Measurements from ENCODE around the gene NCAPD2. TPM values are rescaled to one million over a fixed set of nuclear protein-coding genes. Genes with fewer than 3 reads are reported as not detected.
"Not testable (repeated sequence)": the region's sequence is repeated elsewhere in the genome, so short reads cannot be mapped to it uniquely, and the experiment has no call there.

Gene NCAPD2
- total RNA-seq, 1 donor from 2014 or later, result 23.0 TPM

DNA sequence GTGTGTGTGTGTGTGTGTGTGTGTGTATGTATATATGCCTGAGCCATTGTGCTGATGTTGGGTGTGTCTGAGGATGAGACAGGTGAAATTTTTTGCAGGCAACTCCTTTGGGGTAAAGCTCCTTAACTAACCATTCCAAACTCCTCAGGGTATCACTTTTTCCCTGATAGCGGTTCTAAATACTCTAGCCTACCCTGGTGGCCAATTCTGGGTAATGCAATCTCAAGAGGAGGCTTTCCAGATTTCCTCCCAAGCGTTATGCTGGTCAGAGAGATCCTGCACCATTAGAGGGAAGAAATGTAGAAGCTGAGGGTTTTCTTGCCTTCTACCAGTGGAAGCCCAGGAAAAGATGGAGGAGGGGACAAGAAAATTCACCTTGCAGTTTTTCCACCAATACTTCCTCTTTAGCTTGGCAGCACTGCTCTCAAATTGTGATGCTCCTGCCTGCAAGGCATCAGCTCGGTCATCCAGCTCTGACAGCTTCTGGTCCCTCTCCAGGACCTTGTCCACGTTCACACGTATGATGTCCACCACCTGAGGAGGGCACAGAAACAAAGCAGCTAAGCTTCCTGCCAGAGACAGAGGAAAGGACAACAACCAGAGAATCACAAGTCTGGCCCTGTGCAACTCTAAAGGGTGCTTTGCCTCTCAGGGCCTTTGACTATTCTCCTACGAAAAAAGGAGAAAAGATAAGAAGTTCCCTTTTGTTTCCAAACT lies 28.3 kb upstream of the NCAPD2 start:
- H3K27me3 ChIP-seq (ENCODE audit: control insufficient read depth in 3 of 3, insufficient read depth in 3 of 3, low read length in 3 of 3), result no peaks in the 10 kb centered on the region
- H3K27ac ChIP-seq (ENCODE audit: low read depth, low read length), result no peak overlapping the region
- H3K4me1 ChIP-seq (ENCODE audit: control insufficient read depth in 3 of 3, insufficient read depth in 3 of 3, low read length in 3 of 3), result peaks cover 24 to 33% (median 26%) of the 10 kb centered on the region in 3 donors
- H3K36me3 ChIP-seq (ENCODE audit: control insufficient read depth in 3 of 3, insufficient read depth in 3 of 3, low read length in 3 of 3), result peaks cover 47 to 59% (median 47%) of the 10 kb centered on the region in 3 donors
- no peak overlapping the region for H3K4me3 ChIP-seq (ENCODE audit: low read length in 3 of 3)
- H3K9me3 ChIP-seq (ENCODE audit: control insufficient read depth in 3 of 3, low read length in 3 of 3), result no peaks in the 10 kb centered on the region
- peak overlapping the region in 2 of 3 donors; percentile 2 to 11 for H3K9ac ChIP-seq (ENCODE audit: low read depth in 1 of 3, low read length in 3 of 3)

DNA sequence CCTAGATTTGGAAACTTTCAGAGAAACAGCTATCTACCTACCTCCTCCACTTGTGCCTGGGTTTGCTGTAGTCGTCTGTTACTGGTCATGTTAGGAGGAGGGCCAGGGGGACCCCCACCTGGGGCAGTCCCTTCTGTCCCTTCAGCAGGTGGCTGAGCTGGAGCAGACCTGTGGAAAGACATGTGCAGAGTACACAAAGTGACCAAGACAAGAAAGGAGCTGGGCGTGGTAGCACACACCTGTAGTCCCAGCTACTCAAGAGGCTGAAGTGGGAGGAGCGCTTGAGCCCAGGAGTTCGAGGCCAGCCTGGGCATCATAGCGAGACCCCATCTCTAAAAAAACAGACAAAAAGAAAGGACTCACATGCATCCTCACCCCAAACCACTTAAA lies 27.7 kb upstream of the NCAPD2 start:
- Histone ChIP-seq H3K4me3 (ENCODE audit: low read length in 3 of 3) (no peak overlapping the region), H3K27ac (ENCODE audit: low read depth, low read length) (no peak overlapping the region), H3K9ac (ENCODE audit: low read depth in 1 of 3, low read length in 3 of 3) (peak overlapping the region in 1 of 3 donors; percentile 11), H3K4me1 (ENCODE audit: control insufficient read depth in 3 of 3, insufficient read depth in 3 of 3, low read length in 3 of 3) (peaks cover 22 to 33% (median 23%) of the 10 kb centered on the region in 3 donors), H3K27me3 (ENCODE audit: control insufficient read depth in 3 of 3, insufficient read depth in 3 of 3, low read length in 3 of 3) (no peaks in the 10 kb centered on the region), H3K9me3 (ENCODE audit: control insufficient read depth in 3 of 3, low read length in 3 of 3) (no peaks in the 10 kb centered on the region), H3K36me3 (ENCODE audit: control insufficient read depth in 3 of 3, insufficient read depth in 3 of 3, low read length in 3 of 3) (peaks cover 42 to 53% (median 42%) of the 10 kb centered on the region in 3 donors)

DNA sequence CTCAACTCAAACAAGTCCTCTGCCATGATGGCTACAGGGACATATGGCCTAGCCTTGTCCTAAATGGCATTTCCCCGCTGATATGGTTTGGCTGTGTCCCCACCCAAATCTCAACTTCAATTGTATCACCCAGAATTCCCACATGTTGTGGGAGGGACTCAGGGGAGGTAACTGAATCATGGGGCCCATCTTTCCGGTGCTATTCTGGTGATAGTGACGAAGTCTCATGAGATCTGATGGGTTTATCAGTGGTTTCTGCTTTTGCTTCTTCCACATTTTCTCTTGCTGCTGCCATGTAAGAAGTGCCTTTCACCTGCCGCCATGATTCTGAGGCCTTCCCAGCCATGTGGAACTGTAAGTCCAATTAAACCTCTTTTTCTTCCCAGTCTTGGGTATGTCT lies 27.2 kb upstream of the NCAPD2 start:
- H3K9ac ChIP-seq (ENCODE audit: low read depth in 1 of 3, low read length in 3 of 3); H3K27me3 ChIP-seq (ENCODE audit: control insufficient read depth in 3 of 3, insufficient read depth in 3 of 3, low read length in 3 of 3); H3K27ac ChIP-seq (ENCODE audit: low read depth, low read length); H3K9me3 ChIP-seq (ENCODE audit: control insufficient read depth in 3 of 3, low read length in 3 of 3); H3K4me3 ChIP-seq (ENCODE audit: low read length in 3 of 3): not testable (repeated sequence)
- Histone ChIP-seq H3K4me1 (ENCODE audit: control insufficient read depth in 3 of 3, insufficient read depth in 3 of 3, low read length in 3 of 3) (peaks cover 20 to 30% (median 22%) of the 10 kb centered on the region in 3 donors), H3K36me3 (ENCODE audit: control insufficient read depth in 3 of 3, insufficient read depth in 3 of 3, low read length in 3 of 3) (peaks cover 36 to 48% (median 37%) of the 10 kb centered on the region in 3 donors)

DNA sequence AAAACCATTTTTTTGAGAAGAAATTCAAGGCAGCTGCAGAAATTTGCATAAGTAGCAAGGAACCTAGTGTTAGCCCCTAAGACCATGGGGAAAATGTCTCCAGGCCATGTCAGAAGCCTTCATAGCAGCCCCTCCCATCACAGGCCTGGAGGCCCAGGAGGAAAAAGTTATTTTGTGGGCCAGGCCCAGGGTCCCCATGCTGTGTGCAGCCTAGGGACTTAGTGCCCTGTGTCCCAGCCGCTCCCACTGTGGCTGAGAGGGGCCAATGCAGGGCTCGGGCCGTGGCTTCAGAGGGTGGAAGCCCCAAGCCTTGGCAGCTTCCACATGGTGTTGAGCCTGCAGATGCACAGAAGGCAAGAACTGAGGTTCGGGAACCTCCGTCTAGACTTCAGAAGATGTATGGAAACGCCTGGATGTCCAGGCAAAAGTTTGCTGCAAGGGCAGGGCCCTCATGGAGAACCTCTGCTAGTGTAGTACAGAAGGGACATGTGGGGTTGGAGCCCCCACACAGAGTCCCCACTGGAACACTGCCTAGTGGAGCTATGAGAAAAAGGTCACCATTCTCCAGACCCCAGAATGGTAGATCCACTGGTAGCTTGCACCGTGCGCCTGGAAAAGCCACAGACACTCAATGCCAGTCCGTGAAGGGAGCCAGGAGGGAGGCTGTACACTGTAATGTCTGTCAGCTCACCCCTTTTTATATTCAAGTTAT lies 26.2 kb upstream of the NCAPD2 start:
- not testable (repeated sequence) for H3K27ac ChIP-seq (ENCODE audit: low read depth, low read length); H3K4me3 ChIP-seq (ENCODE audit: low read length in 3 of 3); H3K9ac ChIP-seq (ENCODE audit: low read depth in 1 of 3, low read length in 3 of 3); H3K27me3 ChIP-seq (ENCODE audit: control insufficient read depth in 3 of 3, insufficient read depth in 3 of 3, low read length in 3 of 3); H3K9me3 ChIP-seq (ENCODE audit: control insufficient read depth in 3 of 3, low read length in 3 of 3)
- H3K36me3 ChIP-seq (ENCODE audit: control insufficient read depth in 3 of 3, insufficient read depth in 3 of 3, low read length in 3 of 3), result peaks cover 26 to 38% (median 28%) of the 10 kb centered on the region in 3 donors
- peaks cover 14 to 26% (median 22%) of the 10 kb centered on the region in 3 donors for H3K4me1 ChIP-seq (ENCODE audit: control insufficient read depth in 3 of 3, insufficient read depth in 3 of 3, low read length in 3 of 3)

DNA sequence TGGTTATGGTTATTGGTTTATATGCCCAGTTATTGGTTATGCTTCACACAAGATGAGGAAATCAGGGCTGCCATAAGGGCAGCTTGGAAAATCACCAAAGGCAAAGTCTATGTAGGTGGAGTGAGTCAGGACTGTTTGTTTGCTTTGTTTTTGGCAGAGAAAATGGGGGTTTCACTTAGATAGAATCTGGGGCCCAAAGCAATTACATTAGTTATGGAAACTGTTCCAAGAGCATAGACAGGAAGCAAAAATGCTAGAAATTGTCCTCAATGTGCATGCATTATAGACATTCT lies 25.7 kb upstream of the NCAPD2 start:
- Histone ChIP-seq H3K27ac (ENCODE audit: low read depth, low read length) (no peak overlapping the region), H3K27me3 (ENCODE audit: control insufficient read depth in 3 of 3, insufficient read depth in 3 of 3, low read length in 3 of 3) (no peaks in the 10 kb centered on the region), H3K36me3 (ENCODE audit: control insufficient read depth in 3 of 3, insufficient read depth in 3 of 3, low read length in 3 of 3) (peaks cover 21 to 33% (median 23%) of the 10 kb centered on the region in 3 donors), H3K9me3 (ENCODE audit: control insufficient read depth in 3 of 3, low read length in 3 of 3) (no peaks in the 10 kb centered on the region), H3K4me3 (ENCODE audit: low read length in 3 of 3) (no peak overlapping the region), H3K4me1 (ENCODE audit: control insufficient read depth in 3 of 3, insufficient read depth in 3 of 3, low read length in 3 of 3) (peaks cover 14 to 24% (median 22%) of the 10 kb centered on the region in 3 donors), H3K9ac (ENCODE audit: low read depth in 1 of 3, low read length in 3 of 3) (no peak overlapping the region)

DNA sequence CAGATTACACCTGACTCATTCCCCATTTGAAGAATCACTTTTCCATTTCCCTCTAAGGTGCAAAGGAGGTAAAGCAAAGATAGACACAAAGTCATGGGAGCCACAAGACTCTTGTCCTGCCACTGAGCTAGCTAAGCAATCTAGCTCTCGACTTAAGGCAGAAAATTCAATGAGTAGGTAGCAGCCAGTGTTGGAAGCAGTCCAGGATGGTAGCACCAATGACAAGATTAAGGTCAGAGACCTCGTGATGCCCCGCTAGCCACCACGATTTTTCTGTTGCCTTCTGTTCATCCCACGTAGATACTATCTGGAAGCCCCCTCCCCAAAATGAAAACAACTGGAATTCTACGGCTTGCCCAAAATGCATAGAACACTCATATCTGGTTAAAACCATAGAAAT lies 24.8 kb upstream of the NCAPD2 start:
- no peaks in the 10 kb centered on the region for H3K27me3 ChIP-seq (ENCODE audit: control insufficient read depth in 3 of 3, insufficient read depth in 3 of 3, low read length in 3 of 3)
- peak overlapping the region; percentile 86 for H3K27ac ChIP-seq (ENCODE audit: low read depth, low read length)
- peak overlapping the region in 2 of 3 donors; percentile 2 to 81 for H3K9ac ChIP-seq (ENCODE audit: low read depth in 1 of 3, low read length in 3 of 3)
- no peaks in the 10 kb centered on the region for H3K9me3 ChIP-seq (ENCODE audit: control insufficient read depth in 3 of 3, low read length in 3 of 3)
- peaks cover 14 to 24% (median 22%) of the 10 kb centered on the region in 3 donors for H3K4me1 ChIP-seq (ENCODE audit: control insufficient read depth in 3 of 3, insufficient read depth in 3 of 3, low read length in 3 of 3)
- peak overlapping the region in 2 of 3 donors; percentile 66 to 93 for H3K4me3 ChIP-seq (ENCODE audit: low read length in 3 of 3)
- H3K36me3 ChIP-seq (ENCODE audit: control insufficient read depth in 3 of 3, insufficient read depth in 3 of 3, low read length in 3 of 3), result peaks cover 15 to 25% (median 18%) of the 10 kb centered on the region in 3 donors

DNA sequence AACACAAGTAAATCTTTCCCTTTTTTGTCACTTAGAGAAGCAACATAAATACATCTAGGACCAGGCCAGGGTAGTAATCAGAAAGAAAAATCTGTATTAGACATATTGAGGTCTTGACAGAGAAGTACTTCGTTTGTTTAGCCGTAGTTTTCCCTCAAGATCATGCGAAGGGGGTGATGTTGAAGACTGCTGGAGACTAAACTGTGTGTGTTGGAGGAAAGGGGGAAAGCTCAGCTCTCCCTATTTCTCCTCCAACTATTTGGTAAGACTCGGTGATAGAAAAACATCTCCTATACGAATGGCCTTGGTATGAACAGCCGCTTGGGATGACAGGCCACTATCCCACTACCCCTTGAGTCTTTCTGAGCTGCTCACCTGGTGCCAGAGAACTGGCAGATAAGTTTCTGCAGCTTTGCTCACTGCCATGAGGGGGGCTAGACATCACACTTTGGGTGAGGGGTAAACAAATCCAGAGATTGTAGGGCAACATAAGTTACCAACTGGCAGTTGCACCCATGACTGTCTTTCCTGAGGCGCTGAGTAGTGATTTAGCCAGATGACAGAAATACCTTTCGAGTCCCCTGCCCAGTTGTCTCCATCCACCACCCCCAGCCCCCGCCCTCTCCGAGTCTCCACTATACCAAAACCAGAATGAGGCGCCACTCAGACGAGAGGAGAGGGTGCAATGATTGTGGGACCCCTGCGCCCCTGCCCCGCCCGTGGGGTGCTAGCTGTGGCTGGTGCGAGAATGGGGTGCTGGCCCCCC lies 24.1 kb upstream of the NCAPD2 start:
- Histone ChIP-seq H3K36me3 (ENCODE audit: control insufficient read depth in 3 of 3, insufficient read depth in 3 of 3, low read length in 3 of 3) (peaks cover 8 to 18% (median 11%) of the 10 kb centered on the region in 3 donors), H3K4me1 (ENCODE audit: control insufficient read depth in 3 of 3, insufficient read depth in 3 of 3, low read length in 3 of 3) (peaks cover 14 to 24% (median 22%) of the 10 kb centered on the region in 3 donors), H3K4me3 (ENCODE audit: low read length in 3 of 3) (peak overlapping the region; percentile 66 to 93 (median 78)), H3K9me3 (ENCODE audit: control insufficient read depth in 3 of 3, low read length in 3 of 3) (no peaks in the 10 kb centered on the region), H3K9ac (ENCODE audit: low read depth in 1 of 3, low read length in 3 of 3) (peak overlapping the region; percentile 81 to 90 (median 84)), H3K27me3 (ENCODE audit: control insufficient read depth in 3 of 3, insufficient read depth in 3 of 3, low read length in 3 of 3) (no peaks in the 10 kb centered on the region), H3K27ac (ENCODE audit: low read depth, low read length) (peak overlapping the region; percentile 86)

DNA sequence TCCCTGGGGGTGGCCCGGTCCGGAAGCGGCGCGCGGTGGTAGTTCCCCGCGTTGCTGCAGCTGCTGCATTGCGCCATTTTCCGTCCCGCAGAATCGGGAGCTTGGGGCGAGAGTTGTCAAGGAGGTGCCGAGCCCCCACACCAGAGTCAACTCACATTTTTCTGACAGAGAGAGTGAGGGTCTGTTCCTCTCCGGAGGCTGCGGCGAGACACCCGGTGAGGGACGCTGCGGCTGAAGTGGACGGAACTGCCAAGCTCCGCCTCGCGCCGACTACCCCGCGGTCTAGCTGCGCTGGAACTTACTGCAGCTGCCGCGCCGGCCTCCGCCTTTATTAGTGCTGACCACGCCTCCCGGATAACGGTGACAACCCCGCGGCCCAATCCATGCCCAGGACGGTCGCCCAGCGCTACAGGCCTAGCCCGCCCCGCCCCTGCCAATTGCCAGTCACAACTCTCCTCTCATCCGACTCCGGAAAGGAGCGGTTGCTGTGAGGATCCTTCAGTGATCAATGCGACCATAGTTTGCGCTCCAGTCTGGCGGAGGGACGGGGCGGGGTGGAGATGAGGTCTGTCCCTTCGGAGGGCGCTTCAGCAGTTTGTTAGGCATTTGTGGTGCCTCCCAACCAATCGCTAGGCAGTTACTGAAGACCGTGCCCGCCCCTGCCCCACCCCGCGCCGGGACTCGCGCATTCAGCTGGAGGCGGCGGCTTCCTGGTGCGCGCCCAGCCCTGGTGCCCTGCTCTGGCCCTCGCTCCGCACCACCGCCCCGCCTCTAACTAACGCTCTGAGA lies 23.3 kb upstream of the NCAPD2 start, which contains the start of gene VAMP1:
Gene VAMP1, minus strand, starts transcription at position 303 of the 789 bp plus-strand sequence. Its CDS starts 146 bp downstream, at position 157.
- no peaks in the 10 kb centered on the region for H3K27me3 ChIP-seq (ENCODE audit: control insufficient read depth in 3 of 3, insufficient read depth in 3 of 3, low read length in 3 of 3)
- H3K9ac ChIP-seq (ENCODE audit: low read depth in 1 of 3, low read length in 3 of 3), result peak within 1 kb of the TSS; percentile 81 to 90 (median 86)
- H3K36me3 ChIP-seq (ENCODE audit: control insufficient read depth in 3 of 3, insufficient read depth in 3 of 3, low read length in 3 of 3), result peaks cover 3 to 12% (median 9%) of the 10 kb centered on the region in 3 donors
- peaks cover 14 to 24% (median 22%) of the 10 kb centered on the region in 3 donors for H3K4me1 ChIP-seq (ENCODE audit: control insufficient read depth in 3 of 3, insufficient read depth in 3 of 3, low read length in 3 of 3)
- peak within 1 kb of the TSS; percentile 66 to 93 (median 78) for H3K4me3 ChIP-seq (ENCODE audit: low read length in 3 of 3)
- no peaks in the 10 kb centered on the region for H3K9me3 ChIP-seq (ENCODE audit: control insufficient read depth in 3 of 3, low read length in 3 of 3)
- peak within 1 kb of the TSS; percentile 86 for H3K27ac ChIP-seq (ENCODE audit: low read depth, low read length)

DNA sequence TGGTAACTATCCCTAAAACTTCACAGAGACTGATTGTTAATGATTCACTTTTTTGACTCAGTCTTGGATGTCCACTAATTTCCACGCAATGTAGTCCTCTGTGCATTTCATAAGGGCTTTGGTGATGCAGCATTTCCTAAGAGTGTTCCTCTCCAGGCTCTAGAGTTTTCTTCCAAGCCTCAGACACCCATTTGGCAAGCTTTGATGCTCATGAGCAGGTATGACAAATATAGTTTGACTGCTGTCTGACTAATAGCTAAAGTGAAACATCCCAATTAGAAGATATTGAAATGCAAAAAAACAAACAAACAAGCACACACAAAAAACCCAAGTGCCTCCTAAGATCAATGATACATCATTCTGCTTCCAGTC lies 21.9 kb upstream of the NCAPD2 start:
- no peaks in the 10 kb centered on the region for H3K9me3 ChIP-seq (ENCODE audit: control insufficient read depth in 3 of 3, low read length in 3 of 3)
- H3K36me3 ChIP-seq (ENCODE audit: control insufficient read depth in 3 of 3, insufficient read depth in 3 of 3, low read length in 3 of 3), result no peaks in the 10 kb centered on the region
- H3K4me1 ChIP-seq (ENCODE audit: control insufficient read depth in 3 of 3, insufficient read depth in 3 of 3, low read length in 3 of 3), result peaks cover 14 to 24% (median 22%) of the 10 kb centered on the region in 3 donors
- H3K27ac ChIP-seq (ENCODE audit: low read depth, low read length), result no peak overlapping the region
- H3K4me3 ChIP-seq (ENCODE audit: low read length in 3 of 3), result no peak overlapping the region
- no peak overlapping the region for H3K9ac ChIP-seq (ENCODE audit: low read depth in 1 of 3, low read length in 3 of 3)
- no peaks in the 10 kb centered on the region for H3K27me3 ChIP-seq (ENCODE audit: control insufficient read depth in 3 of 3, insufficient read depth in 3 of 3, low read length in 3 of 3)

Data from skeletal muscle tissue (tissue), 4 donors.